Adipose tissue (tissue), 3 donors: ENCODE data around the gene LRRC4C. TPM values are rescaled to one million over a fixed set of nuclear protein-coding genes. Genes with fewer than 3 reads are reported as not detected.
"Not testable (repeated sequence)": the region's sequence is repeated elsewhere in the genome, so short reads cannot be mapped to it uniquely, and the experiment has no call there.

Experiments used
- H3K27ac ChIP-seq: one replicate; pipeline ENCODE4 v1.5.1; 2013; ENCODE audit warnings: low read depth, low read length
- WGBS, 3 donors: extraction: QIAGEN DNeasy Blood & Tissue Kit; methylation state at CpG; one replicate each; pipeline ENCODE4 v1.1.7; 2013; 5-methylcytosine and 5-hydroxymethylcytosine counted together
- polyA plus RNA-seq, 3 donors: library from polyadenylated mRNA; stranded (reverse); fragments of 200-250 nt; gene quantifications; one replicate each; pipeline ENCODE4 v1.2.3, GENCODE V29; 2013
- donor health status: healthy with polysubstance abuse.
- donor health status: Bipolar disorder and iron deficiency.
- donor health status: healthy.

LRRC4C gene
- polyA plus RNA-seq, 3 donors = 0.06 to 1.1 (median 0.74) TPM

DNA sequence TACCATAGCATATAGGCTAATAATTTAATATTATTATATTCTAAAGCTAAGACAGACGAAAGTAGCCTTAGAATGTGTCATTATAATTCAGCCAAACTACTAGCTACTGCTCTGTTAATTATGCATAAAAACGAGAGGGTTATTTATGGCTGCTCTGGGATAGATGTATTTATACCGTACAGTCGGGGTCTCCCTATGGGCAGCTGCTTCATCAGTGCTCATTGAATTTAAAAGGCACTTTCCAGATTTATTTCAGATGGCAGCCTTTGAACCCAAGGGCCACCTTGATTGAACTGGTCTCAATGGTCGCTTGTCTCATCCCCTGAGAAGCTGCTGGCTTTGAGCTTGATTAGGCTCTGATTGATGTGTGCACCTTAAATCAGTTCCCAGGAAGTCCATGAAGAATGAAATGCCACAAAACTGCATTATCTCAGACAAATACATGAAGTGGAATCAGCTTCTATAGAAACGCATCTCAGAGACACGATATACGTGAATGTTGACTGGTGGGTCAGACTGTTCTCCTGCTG lies 377.6 kb downstream of the LRRC4C start:
- WGBS, 3 donors = 65 to 82% (median 78%) methylated on average over 8 of the region's 8 CpGs

DNA sequence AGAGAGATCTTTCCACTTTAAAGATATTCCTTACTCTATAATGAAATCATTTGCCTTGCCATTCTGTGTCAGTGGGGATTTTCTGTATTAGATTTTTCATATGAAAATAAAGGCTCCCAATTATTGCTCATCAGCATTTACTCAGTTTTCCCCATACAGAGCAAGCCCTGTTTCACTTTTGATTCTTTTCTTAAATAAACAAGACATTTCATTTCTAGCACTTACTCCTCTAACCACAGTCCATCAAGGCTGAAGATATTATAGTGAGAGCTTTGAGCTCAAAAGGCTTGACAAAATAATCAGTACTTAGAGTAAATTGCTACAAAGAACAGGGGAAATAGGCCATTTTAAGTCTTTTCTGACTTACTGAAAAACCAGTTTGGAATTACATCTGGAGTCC lies 385.1 kb downstream of the LRRC4C start:
- no peak overlapping the region for H3K27ac ChIP-seq

More for the DNA sequence above, 377.6 kb downstream of the LRRC4C start:
- H3K27ac ChIP-seq = no peak overlapping the region

DNA sequence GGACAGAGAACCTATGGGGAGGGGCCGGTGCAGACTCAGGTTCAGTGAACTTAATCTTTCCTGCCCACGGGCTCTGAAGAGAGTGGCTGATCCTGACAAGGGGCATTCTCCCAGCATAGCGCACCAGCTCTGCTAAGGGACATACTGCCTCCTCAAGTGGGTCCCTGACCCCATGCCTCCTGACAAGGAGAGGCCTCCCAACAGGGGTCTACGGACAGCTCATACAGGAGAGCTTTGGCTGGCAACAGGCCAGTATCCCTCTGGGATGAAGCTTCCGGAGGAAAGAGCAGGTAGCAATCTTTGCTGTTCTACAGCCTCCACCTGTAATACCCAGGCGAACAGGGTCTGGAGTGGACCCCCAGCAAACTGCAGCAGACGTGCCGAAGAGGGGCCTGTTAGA lies 394.0 kb downstream of the LRRC4C start:
- 69 to 75% (median 74%) methylated on average over 8 of the region's 8 CpGs for WGBS, 3 donors
- no peak overlapping the region for H3K27ac ChIP-seq

DNA sequence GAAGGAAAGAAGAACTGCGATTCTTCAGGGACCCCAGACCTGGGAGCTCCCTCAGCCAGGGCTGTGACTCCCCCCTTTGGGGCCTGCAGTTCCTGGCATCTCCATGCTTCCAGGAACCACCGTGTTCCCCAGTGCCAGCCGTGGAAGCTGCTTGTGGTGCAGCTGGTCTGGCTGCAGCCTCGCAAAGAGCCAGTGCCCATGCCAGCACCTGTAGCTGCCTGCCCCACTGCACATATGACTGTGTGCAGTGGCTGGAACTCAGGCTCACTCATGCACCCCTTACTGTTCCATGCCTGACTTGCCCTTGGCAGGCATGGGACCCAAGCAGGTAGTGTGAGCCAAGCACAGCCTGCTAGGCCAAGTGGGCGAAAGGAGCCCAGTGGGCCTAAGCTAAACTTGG lies 401.3 kb downstream of the LRRC4C start:
- no peak overlapping the region for H3K27ac ChIP-seq
- WGBS, 3 donors = 78 to 95% (median 87%) methylated on average over 5 of the region's 5 CpGs

DNA sequence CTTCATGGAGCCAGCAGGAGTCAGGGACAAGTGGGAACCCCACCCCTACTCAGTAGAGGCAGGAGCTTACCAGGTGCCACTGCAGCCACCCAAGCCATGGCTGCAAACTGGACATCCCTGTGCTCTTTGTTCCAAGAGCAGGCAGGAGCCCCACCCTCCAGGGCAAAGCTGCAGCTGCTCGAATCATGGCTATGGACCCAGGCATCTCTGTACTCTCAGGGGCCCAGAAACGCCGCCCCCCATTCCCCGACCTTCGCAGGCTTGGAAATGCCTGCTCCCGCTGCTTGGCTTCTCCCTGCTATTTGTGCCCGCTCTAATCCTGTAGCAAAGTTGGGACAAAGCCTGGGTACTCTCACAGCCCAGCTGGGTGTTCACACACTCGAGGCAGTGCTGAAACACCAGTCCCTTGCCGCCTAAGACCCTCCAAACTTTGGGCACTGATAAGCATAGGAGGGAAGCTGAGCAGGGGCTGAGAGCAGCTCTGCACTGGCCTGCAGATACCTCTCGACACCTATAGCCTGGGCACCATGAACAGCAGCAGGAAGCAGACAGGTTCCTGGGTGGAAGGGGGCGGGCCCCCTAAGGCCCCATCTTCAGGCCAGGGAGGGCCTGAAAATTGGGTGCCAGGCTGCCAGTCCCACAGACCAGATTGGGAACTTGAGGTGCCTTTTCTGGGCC lies 402.4 kb downstream of the LRRC4C start:
- no peak overlapping the region for H3K27ac ChIP-seq
- WGBS, 3 donors = 76 to 80% (median 78%) methylated on average over 11 of the region's 11 CpGs

DNA sequence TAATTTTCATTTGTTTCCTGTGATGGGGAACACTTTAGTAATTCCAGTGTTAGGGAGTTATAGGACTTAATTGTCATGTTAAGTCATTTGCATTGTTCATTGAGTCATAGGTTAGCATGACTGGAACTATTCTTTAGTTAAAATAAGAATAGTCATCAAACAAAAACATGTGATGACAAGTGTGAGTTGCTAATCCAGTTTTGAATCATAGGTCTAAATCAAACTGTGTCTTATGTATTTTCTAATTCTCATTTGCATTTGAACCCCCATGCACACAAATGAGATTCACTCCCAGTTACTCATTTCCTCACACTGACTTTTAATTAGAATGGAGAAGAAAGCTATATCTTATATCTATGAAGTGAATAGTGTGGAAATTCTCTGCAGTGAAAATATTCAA lies 405.6 kb downstream of the LRRC4C start:
- no peak overlapping the region for H3K27ac ChIP-seq

DNA sequence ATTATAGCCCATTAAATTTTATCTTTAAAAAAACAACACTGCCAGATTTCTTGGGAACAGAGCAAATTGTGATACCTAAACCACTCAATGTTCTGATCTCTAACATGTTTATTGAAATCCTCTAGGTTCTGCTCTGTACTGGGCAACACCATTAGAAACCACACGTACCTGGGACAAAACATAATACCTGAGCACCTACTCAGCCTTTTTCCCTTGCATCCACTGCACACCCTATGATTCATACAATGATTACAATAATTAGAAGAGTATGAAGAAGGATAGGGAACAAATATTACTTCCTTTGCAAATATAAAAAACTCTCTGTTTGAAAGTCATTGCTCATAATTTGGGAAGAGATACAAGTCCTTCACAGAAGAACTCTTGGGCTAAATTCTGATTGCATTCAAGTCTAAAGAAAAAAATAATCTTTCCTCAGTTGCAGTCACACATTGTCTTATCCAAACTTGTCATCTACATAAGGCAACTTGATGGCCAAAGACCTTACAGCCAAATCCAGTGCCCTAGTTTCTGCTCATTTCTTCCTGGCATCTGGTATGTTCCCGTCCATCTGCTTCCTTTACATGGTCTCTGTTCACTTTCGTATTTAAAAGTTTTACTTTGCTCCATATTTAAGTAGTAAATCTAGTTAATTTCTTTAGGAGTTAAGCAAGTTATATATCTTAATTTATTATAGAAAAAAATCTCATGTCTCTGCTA lies 407.4 kb downstream of the LRRC4C start:
- WGBS, 3 donors = 66 to 78% (median 74%) methylated on average over 3 of the region's 3 CpGs

DNA sequence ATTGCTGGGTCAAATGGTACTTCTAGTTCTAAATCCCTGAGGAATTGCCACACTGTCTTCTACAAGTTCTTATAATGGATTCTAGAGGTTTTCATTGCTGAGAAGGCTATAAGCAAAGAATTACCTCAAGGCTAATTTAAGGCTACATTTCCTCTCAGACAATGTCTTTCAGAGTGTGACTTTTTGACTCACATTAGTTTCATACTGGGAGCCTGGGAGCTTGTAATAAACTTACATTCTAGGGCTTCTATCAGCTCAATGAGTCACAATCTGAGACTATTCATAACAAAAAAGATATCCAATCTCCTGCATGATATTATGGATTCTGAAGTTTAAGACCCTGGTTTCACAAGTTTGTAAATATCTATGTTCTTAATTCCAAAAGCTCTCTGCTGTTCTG lies 408.7 kb downstream of the LRRC4C start:
- no peak overlapping the region for H3K27ac ChIP-seq

More for the DNA sequence above, 407.4 kb downstream of the LRRC4C start:
- H3K27ac ChIP-seq = no peak overlapping the region

DNA sequence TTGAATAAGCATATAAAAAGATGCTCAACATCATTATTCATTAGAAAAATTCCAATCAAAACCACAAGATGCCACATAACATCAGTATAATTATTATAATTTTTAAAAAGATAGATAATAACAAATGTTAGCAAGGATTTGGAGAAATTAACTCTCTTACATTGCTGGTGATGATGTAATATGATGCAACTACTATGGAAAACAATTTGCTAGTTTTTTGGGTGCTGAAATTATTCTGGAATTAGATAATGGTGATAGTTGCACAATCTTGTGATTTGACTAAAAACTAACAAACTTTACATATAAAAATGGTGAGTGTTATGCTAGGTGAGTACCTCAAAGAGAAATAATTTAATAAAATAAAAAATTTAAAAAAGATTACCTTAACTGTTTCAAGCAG lies 412.2 kb downstream of the LRRC4C start:
- H3K27ac ChIP-seq = no peak overlapping the region

DNA sequence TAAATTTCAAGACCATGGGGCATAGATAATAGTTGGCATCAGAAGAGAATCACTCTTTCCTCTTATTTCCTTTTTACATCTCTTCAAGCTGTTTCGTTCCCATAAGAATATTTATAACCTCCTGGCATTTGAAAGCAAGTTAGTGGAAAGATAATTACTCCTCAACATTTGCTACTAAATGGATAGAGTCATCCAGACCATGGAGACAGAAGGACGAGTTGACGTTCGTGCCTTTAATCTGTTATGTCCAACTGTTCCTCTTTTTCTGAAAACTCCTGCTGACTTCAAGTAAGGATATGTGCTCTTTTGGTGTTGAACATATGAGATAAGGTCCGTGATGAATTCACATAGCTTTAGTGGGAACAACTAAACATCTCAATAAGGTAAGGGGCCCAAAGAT lies 414.2 kb downstream of the LRRC4C start:
- H3K27ac ChIP-seq = no peak overlapping the region
- WGBS, 3 donors = 65 to 79% (median 76%) methylated on average over 5 of the region's 5 CpGs

DNA sequence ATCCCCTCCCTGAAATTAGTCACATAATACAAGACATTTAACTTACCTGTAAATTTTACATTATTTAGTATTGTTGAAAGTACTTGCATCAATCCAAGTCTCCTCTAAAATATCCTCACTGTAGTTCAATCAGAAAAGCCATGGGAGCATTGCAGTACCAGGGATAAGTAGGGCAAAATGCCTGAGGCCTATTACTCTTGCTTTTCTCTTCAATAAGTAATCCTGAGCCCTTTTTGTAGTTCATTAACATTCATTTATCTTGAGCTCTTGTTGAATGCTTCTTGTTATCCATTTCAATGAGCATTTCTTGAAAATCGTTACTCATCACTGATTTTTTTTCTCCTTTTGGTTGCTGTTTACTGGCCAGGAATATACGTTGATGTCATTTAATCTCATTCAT lies 414.7 kb downstream of the LRRC4C start:
- 60 to 67% (median 64%) methylated on average over 2 of the region's 2 CpGs for whole genome bisulfite sequencing, 3 donors
- no peak overlapping the region for H3K27ac ChIP-seq

DNA sequence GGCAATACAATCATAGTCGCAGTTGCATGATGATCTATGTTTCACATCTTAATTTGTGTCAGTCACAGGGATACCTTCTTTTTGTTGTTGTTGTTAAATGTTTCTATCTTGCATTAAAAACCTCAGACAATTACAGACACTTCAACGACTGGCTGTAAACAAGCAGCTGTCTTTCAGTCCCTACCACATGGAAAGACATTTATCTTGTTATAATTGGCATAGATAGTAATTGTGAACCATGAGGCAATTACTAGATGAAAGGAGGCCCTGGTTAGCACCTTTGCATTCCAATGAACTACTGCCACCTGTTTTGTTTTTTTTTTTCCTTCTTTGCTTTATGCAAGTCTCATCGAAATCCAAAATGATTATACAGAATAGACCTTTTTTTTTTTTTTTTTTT lies 416.8 kb downstream of the LRRC4C start:
- no peak overlapping the region for H3K27ac ChIP-seq
- WGBS, 3 donors = 56 to 62% (median 60%) methylated on average over 3 of the region's 3 CpGs

DNA sequence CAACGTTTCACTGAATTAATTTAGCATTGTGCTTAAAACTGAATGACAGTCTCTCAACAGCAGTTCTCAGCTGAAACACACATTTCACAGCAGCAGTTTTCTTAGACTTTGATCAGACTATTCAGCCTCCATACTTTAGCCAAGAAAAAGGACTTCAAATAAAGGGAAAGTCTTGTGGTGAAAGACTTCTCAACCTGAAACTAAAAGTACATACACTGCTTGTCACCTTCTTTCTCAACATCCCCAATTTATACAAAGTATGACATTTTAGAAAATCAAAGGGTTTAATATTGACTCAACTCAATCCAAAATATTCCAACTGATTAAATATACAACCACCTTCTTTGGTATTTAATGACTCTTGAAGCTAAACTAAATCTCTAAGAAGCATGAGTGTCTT lies 419.0 kb downstream of the LRRC4C start:
- WGBS, 3 donors = 70 to 82% (median 71%) methylated on average over 1 of the region's 1 CpG
- H3K27ac ChIP-seq = no peak overlapping the region

DNA sequence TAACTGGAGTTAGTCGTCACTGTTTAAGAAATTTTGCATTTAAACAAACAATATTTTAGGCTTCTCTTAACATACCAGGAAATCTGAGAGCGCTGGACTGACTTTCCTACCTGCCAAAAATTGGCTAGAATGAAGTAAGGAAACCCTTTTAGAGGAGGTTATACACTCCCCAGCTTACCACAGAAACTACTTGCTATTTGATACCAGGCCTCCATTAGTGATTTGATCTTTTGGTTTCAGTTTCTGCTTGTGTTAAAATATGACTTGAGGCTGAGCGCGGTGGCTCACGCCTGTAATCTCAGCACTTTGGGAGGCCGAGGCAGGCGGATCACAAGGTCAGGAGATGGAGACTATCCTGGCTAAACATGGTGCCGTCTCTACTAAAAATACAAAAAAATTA lies 419.9 kb downstream of the LRRC4C start:
- 69 to 76% (median 71%) methylated on average over 8 of the region's 8 CpGs for WGBS, 3 donors
- no peak overlapping the region for H3K27ac ChIP-seq

DNA sequence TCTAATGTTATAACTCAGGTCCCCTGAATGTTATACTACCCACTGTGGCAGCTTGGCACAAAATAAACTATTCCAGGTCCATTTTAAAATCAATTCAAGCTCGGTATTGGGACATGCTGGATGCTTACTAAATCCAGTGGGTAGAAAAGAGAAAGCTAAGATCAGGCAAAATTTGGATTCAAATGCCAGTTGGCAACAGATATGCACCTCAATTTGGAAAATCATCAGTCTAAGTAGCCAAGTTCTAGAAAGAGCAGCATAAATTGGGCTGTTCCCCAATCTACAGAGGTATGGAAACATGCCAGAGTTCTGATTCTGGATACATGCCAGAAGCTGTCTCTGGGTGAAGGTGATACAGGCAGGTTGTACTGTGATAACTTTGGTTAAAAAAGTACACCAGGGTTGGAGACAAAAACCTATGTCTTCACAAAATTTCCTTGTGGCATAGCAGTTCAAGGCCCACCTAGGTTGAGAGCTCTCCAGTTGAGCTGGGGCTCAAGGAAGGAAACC lies 427.8 kb downstream of the LRRC4C start:
- H3K27ac ChIP-seq = no peak overlapping the region
- WGBS, 3 donors = 54 to 79% (median 64%) methylated on average over 1 of the region's 1 CpG

DNA sequence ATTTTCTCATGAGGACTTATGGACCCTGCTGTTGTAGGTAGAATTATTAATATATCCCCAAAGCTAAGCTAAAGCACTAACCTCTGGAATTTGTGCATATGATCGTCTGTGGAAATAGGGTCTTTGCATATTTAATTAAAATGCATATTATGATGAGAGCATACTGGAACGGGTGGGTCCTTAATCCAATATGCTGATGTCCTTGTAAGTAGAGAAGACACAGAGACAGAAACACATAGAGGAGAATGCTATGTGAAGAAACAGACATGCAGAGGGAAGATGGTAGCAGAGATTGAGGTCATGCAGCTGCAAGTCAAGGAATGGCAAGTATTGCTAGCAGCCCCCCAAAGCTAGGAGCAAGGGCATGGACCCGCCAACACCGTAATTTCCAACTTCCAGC lies 439.2 kb downstream of the LRRC4C start:
- 75 to 89% (median 83%) methylated on average over 4 of the region's 4 CpGs for WGBS, 3 donors
- H3K27ac ChIP-seq = no peak overlapping the region

DNA sequence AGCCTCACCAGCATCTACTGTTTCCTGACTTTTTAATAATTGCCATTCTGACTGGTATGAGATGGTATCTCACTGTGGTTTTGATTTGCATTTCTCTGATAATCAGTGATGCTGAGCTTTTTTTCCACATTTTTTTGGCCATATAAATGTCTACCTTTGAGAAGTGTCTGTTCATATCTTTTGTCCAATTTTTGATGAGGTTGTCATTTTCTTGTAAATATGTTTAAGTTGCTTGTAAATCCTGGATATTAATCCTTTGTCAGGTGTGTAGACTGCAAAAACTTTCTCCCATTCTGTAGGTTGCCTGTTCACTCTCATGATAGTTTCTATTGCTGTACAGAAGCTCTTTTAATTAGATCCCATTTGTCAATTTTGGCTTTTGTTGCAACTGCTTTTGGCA lies 439.8 kb downstream of the LRRC4C start:
- H3K27ac ChIP-seq = not testable (repeated sequence)

DNA sequence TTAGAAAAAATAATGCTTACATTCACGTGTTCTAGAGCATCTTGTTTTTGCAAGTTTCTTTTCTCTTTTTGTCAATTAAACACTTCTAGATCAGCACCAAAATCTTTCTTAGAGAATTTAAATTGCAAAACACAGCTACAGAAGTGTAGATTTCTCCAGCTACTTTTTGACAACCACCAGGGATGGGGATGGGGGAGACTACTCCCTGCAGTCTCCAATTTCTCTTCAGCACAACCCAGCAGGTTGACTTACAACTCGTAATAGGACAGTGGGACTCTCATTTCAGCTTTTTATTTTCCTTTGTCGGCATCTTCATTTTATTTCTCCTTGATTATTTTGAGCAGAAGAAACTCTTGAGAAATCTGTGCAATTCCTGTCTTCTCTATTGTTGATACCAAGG lies 441.2 kb downstream of the LRRC4C start:
- WGBS, 3 donors = 35 to 40% (median 39%) methylated on average over 3 of the region's 3 CpGs
- no peak overlapping the region for H3K27ac ChIP-seq

DNA sequence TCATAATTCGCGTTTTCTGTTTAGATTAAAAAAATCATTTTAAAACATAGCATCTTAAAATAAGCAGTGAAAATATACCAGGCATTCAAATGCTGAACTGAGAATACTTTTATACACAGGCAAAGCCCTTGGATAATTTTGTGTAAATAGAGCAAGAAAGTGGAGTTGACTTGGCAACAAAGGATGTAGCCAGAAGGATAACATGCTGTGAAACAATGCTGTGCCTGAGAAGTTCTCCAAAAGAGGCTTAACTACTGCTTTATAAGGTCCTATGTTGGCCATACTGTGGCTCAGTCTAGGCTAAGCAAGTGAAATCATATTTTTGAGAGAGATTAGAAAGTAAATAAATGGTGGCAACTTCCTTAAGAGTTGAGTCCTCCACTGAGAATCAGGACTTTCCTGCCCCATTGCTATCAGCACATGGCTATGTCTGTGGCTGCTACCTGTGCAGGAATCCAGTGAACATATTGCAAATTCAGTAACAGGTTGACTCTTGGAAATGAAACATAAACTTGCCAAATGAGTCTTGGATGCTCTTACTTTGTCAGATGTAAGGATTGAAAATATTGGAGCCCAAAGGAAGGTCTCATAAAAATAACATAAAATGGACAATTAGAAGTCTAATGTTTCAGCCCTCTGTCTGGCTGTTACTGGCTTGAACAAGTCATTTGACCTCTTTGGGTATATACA lies 448.9 kb downstream of the LRRC4C start:
- WGBS, 3 donors = 72 to 82% (median 80%) methylated on average over 2 of the region's 2 CpGs

DNA sequence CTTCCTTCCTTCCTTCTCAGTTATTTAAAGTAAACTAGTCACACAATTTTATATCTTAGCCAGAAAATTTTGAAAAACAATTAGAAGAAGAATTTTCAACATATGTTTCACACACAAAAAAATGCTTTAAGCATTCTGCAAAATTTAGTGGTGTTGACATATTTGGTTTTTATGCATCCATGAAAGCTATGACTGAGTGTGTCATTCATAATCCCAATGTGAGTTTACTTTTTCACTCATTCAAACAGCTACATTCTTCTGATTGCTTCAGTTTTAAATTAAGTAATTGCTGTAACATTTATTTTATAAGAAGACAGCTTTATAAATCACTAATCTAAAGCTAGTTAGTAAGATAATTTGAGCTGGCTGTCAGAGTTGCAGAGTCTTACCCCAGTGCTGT lies 453.5 kb downstream of the LRRC4C start:
- no peak overlapping the region for H3K27ac ChIP-seq

More for the DNA sequence above, 448.9 kb downstream of the LRRC4C start:
- no peak overlapping the region for H3K27ac ChIP-seq
